Sciatic nerve (tissue), 2 donors: ENCODE results near the gene STMN3. TPM values are rescaled to one million over a fixed set of nuclear protein-coding genes. Genes with fewer than 3 reads are reported as not detected.
A peak's percentile ranks its signal among the peaks of the same experiment; 100 is the strongest.

Experiments used
- ATAC-seq: fragments of 200-7000 bp; cut with Tn5 transposase; one replicate; pipeline ENCODE4 v1.9.1; 2020; ENCODE audit warnings: mild to moderate bottlenecking, moderate library complexity
- DNase-seq: peaks from one replicate; pipeline ENCODE4 v3.0.0-alpha.2; 2020; ENCODE audit warnings: low spot score
- intact Hi-C: fragments of 100-400 bp; cut with DNase I; formaldehyde crosslinking; loops from one replicate; pipeline ENCODE4 v1.14.2; 2022
- total RNA-seq: library from RNA; stranded (reverse); fragmentation: NEBNext Ultra II Directional; extraction: Animal tissue kit (Norgen Biotek cat#: 25700); gene quantifications from one replicate; pipeline ENCODE4 v1.2.1, GENCODE V29; 2021
- donor health status: DM: no; HTN: no; CAD: no.
- donor health status: DM: no; HTN: no; CAD: no.

Gene STMN3
- total RNA-seq = 19.7 TPM

DNA sequence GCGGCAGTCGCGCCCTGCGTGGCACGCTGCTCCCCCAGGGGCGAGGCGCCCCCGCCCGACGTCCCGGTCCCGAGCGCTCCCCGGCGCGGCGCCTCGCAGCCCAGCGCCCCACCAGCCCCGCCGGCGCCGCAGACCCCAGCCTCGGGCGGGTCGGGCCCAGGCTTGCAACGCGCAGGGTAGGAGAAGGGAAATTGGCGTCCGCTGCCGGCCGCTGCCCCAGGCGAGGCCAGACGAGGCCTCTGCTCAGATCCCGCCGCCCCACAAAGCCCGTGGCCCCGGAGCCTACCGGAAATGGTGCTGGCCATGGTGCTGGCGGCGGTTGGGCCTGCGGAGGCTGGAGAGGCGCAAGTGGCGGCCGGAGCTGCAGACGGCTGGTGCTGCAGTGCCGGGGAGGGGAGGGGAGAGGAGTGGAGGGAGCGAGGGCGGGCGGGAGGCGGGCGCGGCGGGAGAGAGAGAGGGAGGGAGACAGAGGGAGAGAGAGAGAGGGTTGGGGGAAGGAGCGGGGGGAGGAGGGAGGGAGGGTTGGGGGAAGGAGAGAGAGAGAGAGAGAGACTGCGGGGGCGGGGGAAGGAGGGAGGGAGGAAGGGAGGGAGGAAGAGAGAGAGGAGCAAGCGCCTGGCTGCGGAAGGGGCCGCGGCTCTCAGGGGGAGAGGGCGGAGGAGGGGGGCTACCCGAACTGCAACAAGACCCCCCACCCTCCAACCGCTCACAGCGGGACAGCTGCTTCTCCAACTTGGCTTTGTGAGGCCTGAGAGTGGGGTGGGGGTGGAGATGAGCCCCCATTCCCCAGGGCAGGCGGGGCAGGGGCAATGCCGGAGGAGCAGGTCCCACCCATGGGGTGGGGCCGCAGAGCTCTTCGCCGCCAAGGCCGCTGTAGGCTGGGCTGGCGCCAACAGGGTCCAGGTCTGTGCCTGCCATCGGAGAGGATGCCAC lies at the start of gene STMN3:
TSS of gene STMN3 (minus strand) at position 384 of the 933 bp plus-strand sequence. CDS start at position 305, 79 bp downstream.
- ATAC-seq = peak; percentile 82
- intact Hi-C loops = no loop called here
- peak; percentile 94 for DNase-seq

- no peak for ATAC-seq
- DNase-seq = peak; percentile 57
- intact Hi-C loops = no loop called here
Measured at GRCh38 chr20:63702036-63702665, 48.9 kb upstream of the STMN3 start.

DNA sequence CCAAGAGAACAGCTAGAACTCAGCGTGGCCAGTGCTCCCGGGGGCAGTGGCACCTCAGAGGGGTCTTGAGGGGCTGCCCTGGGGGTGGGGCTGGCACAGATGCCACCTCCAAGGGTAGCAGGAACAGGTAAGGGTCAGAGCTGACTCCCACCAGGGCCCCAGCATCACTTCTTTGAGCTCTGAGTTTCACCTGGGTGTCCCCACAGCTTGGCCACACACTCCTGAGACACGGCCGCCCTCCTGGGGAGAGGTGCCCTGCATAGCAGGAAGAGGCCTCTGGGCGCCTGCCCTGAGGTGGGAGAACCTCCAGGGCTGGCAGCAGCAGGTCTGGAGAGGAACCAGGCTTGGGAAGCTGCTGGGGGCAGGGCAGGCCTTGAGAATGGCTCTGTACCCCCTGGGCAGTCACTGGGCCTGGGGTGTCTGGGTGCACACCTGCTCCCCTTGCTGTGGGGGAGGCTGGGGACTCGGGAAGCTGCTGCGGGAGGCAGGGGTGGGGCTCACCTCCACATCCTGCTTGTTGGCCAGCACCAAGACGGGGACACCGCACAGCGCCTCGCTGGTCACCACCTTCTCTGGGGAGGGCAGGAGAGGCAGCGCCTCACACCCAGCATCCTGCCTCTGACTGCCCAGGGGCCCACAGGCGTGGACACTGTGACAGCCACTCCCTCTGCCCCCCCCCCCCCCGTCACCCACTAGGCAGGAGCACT lies 48.3 kb upstream of the STMN3 start:
- ATAC-seq = no peak
- peak; percentile 55 for DNase-seq
- intact Hi-C loops = no loop called here

DNA sequence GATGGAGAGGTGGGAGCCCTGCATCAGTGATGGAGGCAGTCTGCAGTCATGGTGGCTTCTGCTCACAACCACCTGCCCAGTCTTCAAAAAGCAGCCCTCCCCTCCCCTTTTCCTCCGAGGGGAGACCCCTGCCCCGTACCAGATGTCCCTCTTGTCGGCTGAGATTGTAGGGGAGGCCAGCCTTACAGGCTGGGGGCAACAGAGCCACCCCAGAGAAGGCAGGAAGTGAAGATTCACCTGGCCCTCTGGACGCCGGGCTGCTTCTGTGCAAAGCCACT lies 47.8 kb upstream of the STMN3 start:
- DNase-seq (no peak), ATAC-seq (no peak)
- intact Hi-C loops = no loop called here

DNA sequence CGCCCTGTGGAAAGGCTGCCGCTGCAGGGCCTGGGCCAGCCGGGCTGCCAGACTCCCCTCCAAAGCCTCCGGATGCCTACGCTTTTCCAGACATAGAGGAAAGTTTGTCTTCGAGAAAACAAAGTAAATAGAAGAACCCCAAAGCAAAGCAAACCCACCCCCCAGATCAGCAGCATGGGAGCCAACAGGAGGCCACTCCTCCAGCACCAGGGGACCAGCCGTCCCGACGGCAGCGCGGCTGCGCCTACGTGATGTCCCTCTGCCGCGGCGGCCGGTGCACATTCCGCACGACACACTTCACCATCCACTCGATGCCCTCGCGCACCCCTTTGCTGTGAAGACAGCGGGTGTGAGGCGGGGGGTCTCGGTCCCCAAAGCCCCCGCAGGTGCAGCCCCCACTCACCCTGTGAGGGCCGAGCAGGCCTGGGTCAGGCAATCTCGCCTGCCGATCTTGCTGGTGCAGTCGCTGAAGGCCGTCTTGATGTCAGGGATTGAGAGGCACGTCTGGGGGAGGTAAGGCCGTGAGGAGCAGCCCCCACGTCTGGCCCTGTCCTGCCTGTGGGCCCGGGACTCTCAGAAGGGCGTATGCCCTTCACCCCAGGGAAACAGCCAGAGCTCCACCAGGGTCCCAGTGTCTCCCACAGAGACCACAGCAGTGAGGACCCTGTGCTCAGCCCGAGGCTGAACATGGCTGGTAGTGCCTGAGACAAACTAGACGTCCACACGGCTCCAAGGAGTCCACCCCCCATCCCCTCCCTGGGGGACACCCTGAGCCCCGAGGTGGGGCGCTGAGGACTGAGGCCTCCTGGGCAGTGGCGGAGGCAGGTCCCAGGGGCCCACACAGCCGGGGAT lies 47.2 kb upstream of the STMN3 start:
- peak; percentile 64 for DNase-seq
- intact Hi-C loops = no loop called here

DNA sequence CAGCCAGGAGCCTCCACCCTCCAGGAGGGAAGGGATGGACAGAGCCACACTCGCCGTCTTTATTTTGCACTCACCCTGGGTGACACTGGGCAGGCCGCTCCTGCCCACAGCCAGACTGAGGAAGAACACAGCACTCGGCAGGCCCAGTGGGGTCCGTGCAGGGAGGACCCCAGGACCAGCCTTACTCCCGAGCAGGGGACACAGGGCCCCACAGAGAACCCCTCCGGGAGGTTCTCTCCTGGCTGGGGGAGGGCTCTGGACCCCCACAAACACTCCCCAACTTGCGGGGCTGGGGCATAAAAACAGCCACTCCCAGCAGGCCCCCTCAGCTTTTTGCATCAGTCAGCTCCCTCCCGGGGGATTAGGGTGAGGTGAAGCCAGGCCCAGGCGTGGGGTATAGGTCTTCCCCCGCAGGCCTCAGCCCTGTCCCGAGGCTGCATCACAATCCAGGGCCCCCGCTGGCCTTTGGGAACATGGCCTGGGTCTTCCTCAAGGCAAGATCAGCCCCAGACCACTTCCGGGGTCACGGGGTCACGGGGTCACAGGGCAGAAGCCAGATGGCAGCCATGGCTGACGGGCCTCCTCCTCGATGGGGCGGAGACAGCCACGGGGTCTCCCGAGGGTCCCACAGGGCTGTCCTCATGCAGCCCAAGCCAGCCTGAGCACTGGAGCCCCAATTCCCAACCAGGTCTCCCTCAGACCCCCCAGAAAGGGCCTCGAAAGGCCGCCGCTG lies 46.4 kb upstream of the STMN3 start:
- peak; percentile 1 for ATAC-seq
- peak; percentile 64 for DNase-seq
- intact Hi-C loops = no loop called here

More for the DNA sequence above, 47.2 kb upstream of the STMN3 start:
- ATAC-seq = no peak

DNA sequence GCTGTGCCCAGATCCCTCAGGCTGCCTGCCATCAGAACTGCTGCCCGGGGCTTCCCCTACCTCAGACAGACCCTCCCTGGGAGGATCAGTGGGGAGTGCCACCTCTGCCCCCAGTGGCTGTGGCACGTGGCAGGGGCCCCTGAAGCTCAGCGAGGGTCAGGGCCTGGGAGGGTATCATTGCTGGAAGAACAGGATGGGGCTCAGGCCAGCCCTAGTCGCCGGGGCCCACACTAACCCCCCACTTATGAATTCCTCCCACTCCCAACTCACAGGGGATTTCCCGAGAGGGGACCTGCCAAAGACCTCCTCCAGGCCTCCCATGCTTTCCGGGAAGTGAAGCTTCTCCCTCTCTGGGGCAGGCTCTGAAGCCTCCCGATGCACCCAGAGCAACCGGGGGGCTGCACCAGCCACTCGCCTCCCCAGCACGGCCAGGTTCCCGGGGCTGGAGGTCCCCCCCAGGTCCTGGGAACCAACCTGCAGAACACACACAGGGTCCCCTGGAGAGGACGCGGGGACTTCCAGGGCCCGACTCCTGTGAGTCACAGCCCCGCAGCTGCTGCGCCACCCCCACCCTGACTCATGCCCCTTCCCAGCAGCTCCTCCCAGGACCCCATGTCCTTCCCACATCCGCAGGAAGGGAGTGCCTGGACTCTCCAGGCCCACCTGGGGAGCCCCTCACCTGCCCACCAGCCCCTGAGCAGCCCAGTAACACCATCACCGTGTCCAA lies 45.7 kb upstream of the STMN3 start:
- peak; percentile 77 for DNase-seq
- intact Hi-C loops = no loop called here
- ATAC-seq = peak; percentile 43

- intact Hi-C loops = no loop called here
- peak; percentile 60 for DNase-seq
- no peak for ATAC-seq
Measured at GRCh38 chr20:63697868-63698545, 44.8 kb upstream of the STMN3 start.

DNA sequence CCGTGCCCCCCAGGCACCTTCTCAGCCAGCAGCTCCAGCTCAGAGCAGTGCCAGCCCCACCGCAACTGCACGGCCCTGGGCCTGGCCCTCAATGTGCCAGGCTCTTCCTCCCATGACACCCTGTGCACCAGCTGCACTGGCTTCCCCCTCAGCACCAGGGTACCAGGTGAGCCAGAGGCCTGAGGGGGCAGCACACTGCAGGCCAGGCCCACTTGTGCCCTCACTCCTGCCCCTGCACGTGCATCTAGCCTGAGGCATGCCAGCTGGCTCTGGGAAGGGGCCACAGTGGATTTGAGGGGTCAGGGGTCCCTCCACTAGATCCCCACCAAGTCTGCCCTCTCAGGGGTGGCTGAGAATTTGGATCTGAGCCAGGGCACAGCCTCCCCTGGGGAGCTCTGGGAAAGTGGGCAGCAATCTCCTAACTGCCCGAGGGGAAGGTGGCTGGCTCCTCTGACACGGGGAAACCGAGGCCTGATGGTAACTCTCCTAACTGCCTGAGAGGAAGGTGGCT lies 44.2 kb upstream of the STMN3 start:
- intact Hi-C loops = no loop called here
- no peak for ATAC-seq
- peak; percentile 60 for DNase-seq

DNA sequence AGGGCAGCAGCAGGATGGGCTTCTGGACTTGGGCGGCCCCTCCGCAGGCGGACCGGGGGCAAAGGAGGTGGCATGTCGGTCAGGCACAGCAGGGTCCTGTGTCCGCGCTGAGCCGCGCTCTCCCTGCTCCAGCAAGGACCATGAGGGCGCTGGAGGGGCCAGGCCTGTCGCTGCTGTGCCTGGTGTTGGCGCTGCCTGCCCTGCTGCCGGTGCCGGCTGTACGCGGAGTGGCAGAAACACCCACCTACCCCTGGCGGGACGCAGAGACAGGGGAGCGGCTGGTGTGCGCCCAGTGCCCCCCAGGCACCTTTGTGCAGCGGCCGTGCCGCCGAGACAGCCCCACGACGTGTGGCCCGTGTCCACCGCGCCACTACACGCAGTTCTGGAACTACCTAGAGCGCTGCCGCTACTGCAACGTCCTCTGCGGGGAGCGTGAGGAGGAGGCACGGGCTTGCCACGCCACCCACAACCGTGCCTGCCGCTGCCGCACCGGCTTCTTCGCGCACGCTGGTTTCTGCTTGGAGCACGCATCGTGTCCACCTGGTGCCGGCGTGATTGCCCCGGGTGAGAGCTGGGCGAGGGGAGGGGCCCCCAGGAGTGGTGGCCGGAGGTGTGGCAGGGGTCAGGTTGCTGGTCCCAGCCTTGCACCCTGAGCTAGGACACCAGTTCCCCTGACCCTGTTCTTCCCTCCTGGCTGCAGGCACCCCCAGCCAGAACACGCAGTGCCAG lies 43.6 kb upstream of the STMN3 start, which contains the start of gene TNFRSF6B:
TSS of gene TNFRSF6B (plus strand) at position 25 of the 729 bp plus-strand sequence. CDS start at position 141, 116 bp downstream.
- ATAC-seq (no peak), DNase-seq (peak; percentile 58)
- intact Hi-C loops = no loop called here

GRCh38 chr20:63696306-63696627 lies 43.0 kb upstream of the STMN3 start:
- DNase-seq = peak; percentile 59
- no peak for ATAC-seq
- intact Hi-C loops = no loop called here

GRCh38 chr20:63695424-63696305 lies 42.4 kb upstream of the STMN3 start:
- DNase-seq (peak; percentile 59), ATAC-seq (no peak)
- intact Hi-C loops = no loop called here

DNA sequence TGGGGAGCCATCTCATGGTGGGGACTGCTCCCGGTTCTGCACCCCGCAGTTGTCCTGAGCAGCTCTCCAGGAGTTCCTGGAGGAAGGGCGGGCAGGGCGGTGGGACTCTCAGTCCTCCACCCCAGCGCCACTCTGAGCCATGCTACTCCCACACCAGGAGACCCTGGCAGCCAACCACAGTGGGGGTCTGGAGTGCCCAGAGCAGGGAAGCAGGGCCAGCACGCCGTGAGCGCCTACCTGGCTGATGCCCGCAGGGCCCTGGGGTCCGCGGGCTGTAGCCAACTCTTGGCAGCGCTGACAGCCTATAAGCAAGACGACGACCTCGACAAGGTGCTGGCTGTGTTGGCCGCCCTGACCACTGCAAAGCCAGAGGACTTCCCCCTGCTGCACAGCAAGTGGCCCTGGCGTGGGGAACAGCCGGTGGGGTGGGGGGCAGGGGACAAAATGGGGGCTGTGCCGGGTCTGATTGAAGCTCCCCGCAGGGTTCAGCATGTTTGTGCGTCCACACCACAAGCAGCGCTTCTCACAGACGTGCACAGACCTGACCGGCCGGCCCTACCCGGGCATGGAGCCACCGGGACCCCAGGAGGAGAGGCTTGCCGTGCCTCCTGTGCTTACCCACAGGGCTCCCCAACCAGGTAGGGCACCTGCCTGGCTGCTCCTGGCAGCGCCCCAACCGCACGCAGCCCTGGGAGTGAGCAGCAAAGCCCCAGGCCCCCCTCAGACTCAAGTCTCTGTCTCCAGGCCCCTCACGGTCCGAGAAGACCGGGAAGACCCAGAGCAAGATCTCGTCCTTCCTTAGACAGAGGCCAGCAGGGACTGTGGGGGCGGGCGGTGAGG lies 41.6 kb upstream of the STMN3 start:
- ATAC-seq (no peak), DNase-seq (peak; percentile 61)
- intact Hi-C loops = no loop called here

DNA sequence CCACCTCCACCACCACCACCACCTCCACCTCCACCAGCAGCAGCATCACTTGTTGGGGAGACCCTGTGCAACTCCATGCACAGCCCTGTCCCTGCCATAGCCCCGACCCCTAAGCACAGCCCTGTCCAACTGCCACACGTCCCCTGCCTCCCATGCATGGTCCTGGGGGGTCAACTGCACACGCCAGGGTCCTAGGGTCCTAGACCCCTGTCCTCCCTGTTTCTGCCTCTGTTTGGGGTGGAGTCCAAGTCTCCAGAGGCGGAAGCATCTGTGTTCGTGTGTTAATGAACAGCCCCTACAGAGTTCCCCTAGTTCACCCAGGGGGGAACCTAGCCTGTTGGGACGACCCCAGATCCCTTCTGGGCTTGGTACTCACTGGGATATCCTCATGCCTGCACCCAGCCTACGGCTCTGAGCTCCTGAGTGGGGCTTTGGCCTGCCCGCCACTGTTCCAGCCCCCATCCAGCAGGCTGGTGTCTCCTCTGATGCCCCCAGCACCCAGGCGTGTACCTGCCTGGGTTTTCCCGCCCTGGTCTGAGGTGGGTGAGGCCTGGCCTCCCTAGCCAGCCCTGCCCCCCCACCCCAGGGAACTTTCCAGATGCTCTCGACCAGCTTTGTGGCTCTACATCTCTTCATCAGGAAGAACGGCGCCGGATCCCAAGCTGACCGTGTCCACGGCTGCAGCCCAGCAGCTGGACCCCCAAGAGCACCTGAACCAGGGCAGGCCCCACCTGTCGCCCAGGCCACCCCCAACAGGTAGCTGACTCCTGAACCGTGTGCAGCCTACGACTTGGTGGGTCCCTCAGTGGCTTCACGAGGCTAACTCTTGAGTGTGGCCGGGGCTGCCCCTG lies 40.7 kb upstream of the STMN3 start:
- intact Hi-C loops = no loop called here
- ATAC-seq (no peak), DNase-seq (peak; percentile 51)
